Psoas muscle (tissue), 8 donors: ENCODE measurements around the gene LRP1. TPM values are rescaled to one million over a fixed set of nuclear protein-coding genes. Genes with fewer than 3 reads are reported as not detected.
A peak's percentile ranks its signal among the peaks of the same experiment; 100 is the strongest.

Experiments used
- ATAC-seq, 4 donors: fragments of 200-7000 bp; cut with Tn5 transposase; one replicate each; pipeline ENCODE4 v1.9.1; 2020; ENCODE audit warnings: moderate library complexity in 3 of 4, mild to moderate bottlenecking in 2 of 4
- DNase-seq, 2 donors: peaks; one replicate each; pipeline ENCODE4 v3.0.0-alpha.2; 2020
- H3K27ac ChIP-seq: fragments of 200-600 bp; one replicate; pipeline ENCODE4 v1.8.0; 2022
- H3K27me3 ChIP-seq, 3 donors: fragments of 200-600 bp in 1 of 3; one replicate each; pipeline versions ENCODE4 v1.6.1 to v1.8.0; 2013 to 2022; ENCODE audit warnings: low read length in 2 of 3, mild to moderate bottlenecking in 2 of 3, moderate library complexity in 1 of 3; ENCODE audit not compliant: insufficient read depth in 3 of 3
- H3K36me3 ChIP-seq, 2 donors: fragments of 200-600 bp in 1 of 2; one replicate each; pipeline versions ENCODE4 v1.6.1 to v1.8.0; 2013 to 2022; ENCODE audit warnings: low read depth in 1 of 2, mild to moderate bottlenecking in 1 of 2, moderate library complexity in 1 of 2; ENCODE audit not compliant: insufficient read depth in 1 of 2
- H3K4me1 ChIP-seq: fragments of 200-600 bp; one replicate; pipeline ENCODE4 v1.8.0; 2022
- H3K4me3 ChIP-seq: fragments of 200-600 bp; one replicate; pipeline ENCODE4 v1.8.0; 2022; ENCODE audit warnings: mild to moderate bottlenecking
- H3K9me3 ChIP-seq: fragments of 200-600 bp; one replicate; pipeline ENCODE4 v1.8.0; 2022
- WGBS, 3 donors: extraction: QIAGEN DNeasy Blood & Tissue Kit; methylation state at CpG; one replicate each; pipeline versions ENCODE4 v1.1.6 to v1.1.7; 2013; 5-methylcytosine and 5-hydroxymethylcytosine counted together
- intact Hi-C, 2 donors: fragments of 100-400 bp; cut with DNase I; formaldehyde crosslinking; loops; one replicate each; pipeline versions ENCODE4 v1.11.0 to v1.14.2; 2022
- polyA plus RNA-seq, 3 donors: library from polyadenylated mRNA; stranded (reverse); fragments of 200-250 nt; gene quantifications; one replicate each; pipeline ENCODE4 v1.2.3, GENCODE V29; 2013
- total RNA-seq, 4 donors: library from RNA; stranded (reverse); fragmentation: NEBNext Ultra II Directional in 2 of 4; extraction: Animal tissue kit (Norgen Biotek cat#: 25700) in 2 of 4; gene quantifications; one replicate each; pipeline versions ENCODE4 v1.2.1 to v1.2.4, GENCODE V29; 2021 to 2023
- TF ChIP-seq, protein P1 (sequence below): fragments of 200-600 bp; IDR thresholded peaks from one replicate; pipeline ENCODE4 v1.8.0; 2022; ENCODE audit warnings: antibody characterized with exemption
- donor health status: healthy with polysubstance abuse.
- donor health status: DM: no; HTN: no; CAD: no; lungs with moderate emphysema.
- donor health status: Bipolar disorder and iron deficiency.
- donor health status: healthy.
- donor health status: DM: yes; HTN: yes; CAD: no.
- donor health status: DM: no; HTN: no; CAD: no.
- donor health status: DM: no; HTN: no; CAD: no.
- donor health status: DM: yes; HTN: yes; CAD: no.

Gene LRP1
- total and polyA plus RNA-seq, 7 donors, result 10.7 to 50.6 (median 33.1) TPM

DNA sequence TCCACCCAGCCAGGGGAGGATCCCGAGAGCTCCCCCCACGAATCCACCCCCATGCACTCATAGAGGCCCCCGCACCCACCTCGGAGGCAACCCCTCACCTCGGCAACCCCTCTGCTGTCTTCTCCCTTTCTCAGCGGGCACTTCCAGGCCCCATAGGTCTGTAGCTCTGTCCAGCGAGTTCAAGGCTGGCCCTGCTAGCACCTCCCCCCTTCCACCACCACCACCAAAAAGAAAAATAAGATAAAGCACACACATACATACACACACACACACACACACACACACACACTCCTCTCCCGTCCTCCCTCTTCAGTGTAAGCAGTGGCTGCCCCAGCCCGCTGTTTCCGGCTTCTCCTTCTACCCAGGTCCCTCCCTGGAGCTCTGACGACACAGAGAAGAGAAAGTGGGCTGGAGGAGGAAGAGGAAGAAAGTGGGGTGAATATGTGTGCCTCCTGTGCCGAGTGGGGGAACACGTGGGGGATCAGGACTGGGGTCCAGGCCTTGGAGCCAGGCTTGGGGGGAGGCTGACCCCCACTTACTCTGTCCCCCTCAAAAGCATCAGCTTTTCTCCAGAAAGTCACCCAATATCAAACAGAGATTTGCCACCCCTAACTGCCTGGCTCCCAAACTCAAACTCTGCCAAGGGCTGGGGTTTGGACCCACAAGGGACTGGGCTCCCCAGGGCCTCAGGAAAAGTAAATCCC is 17.1 kb upstream of the LRP1 start, which contains the start of gene STAT6:
TSS of gene STAT6 (minus strand) at position 332 of the 704 bp plus-strand sequence. CDS start 3,084 bp downstream, outside the sequence.
- peak within 1 kb of the TSS; percentile 88 for H3K27ac ChIP-seq
- DNase-seq (peak; percentile 72 to 86), ATAC-seq (peak; percentile 43 to 66 (median 48))
- no peaks in the 10 kb centered on the region for H3K9me3 ChIP-seq
- peaks cover 11% of the 10 kb centered on the region for H3K4me1 ChIP-seq
- H3K36me3 ChIP-seq, result peaks cover 0 to 7% of the 10 kb centered on the region in 2 donors
- intact Hi-C loops, result loop anchor here in 1 of 2 donors (5.0 kb wide), 1 partner anchor 104 kb away; the partner anchor contains the start of gene ZBTB39
- H3K4me3 ChIP-seq, result peak within 1 kb of the TSS; percentile 72
- 32 to 54% (median 42%) methylated on average over 11 to 13 of the region's 13 CpGs for WGBS, 3 donors
- TF ChIP-seq, protein P1, sequence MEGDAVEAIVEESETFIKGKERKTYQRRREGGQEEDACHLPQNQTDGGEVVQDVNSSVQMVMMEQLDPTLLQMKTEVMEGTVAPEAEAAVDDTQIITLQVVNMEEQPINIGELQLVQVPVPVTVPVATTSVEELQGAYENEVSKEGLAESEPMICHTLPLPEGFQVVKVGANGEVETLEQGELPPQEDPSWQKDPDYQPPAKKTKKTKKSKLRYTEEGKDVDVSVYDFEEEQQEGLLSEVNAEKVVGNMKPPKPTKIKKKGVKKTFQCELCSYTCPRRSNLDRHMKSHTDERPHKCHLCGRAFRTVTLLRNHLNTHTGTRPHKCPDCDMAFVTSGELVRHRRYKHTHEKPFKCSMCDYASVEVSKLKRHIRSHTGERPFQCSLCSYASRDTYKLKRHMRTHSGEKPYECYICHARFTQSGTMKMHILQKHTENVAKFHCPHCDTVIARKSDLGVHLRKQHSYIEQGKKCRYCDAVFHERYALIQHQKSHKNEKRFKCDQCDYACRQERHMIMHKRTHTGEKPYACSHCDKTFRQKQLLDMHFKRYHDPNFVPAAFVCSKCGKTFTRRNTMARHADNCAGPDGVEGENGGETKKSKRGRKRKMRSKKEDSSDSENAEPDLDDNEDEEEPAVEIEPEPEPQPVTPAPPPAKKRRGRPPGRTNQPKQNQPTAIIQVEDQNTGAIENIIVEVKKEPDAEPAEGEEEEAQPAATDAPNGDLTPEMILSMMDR, result no peak
- H3K27me3 ChIP-seq, result no peaks in the 10 kb centered on the region

- Histone ChIP-seq H3K27me3 (no peaks in the 10 kb centered on the region), H3K4me3 (peak overlapping the region; percentile 72), H3K9me3 (no peaks in the 10 kb centered on the region), H3K4me1 (peaks cover 11% of the 10 kb centered on the region), H3K27ac (peak overlapping the region; percentile 69), H3K36me3 (no peaks in the 10 kb centered on the region)
- intact Hi-C loops, result loop anchor here (1.0 to 5.0 kb wide), 3 partner anchors 42 to 105 kb away; partner anchors contain the start of gene ZBTB39 (in 1 of the 2)
- TF ChIP-seq, protein P1, result peak; percentile 82
- WGBS, 3 donors, result 60 to 67% (median 63%) methylated on average over 9 of the region's 9 CpGs
- ATAC-seq (peak in 3 of 4 donors; percentile 76 to 84 (median 81)), DNase-seq (no peak)
Observed at GRCh38 chr12:57112492-57113294, 15.6 kb upstream of the LRP1 start.

- ATAC-seq (no peak), DNase-seq (no peak)
- no peak overlapping the region for H3K4me3 ChIP-seq
- H3K27me3 ChIP-seq, result no peaks in the 10 kb centered on the region
- intact Hi-C loops, result no loop called here
- H3K9me3 ChIP-seq, result no peaks in the 10 kb centered on the region
- H3K36me3 ChIP-seq, result no peaks in the 10 kb centered on the region
- TF ChIP-seq, protein P1, result no peak
- H3K27ac ChIP-seq, result no peak overlapping the region
- H3K4me1 ChIP-seq, result peaks cover 8% of the 10 kb centered on the region
- 68 to 85% (median 72%) methylated on average over 5 of the region's 5 CpGs for WGBS, 3 donors
Observed at GRCh38 chr12:57116580-57117281, 11.6 kb upstream of the LRP1 start.

DNA sequence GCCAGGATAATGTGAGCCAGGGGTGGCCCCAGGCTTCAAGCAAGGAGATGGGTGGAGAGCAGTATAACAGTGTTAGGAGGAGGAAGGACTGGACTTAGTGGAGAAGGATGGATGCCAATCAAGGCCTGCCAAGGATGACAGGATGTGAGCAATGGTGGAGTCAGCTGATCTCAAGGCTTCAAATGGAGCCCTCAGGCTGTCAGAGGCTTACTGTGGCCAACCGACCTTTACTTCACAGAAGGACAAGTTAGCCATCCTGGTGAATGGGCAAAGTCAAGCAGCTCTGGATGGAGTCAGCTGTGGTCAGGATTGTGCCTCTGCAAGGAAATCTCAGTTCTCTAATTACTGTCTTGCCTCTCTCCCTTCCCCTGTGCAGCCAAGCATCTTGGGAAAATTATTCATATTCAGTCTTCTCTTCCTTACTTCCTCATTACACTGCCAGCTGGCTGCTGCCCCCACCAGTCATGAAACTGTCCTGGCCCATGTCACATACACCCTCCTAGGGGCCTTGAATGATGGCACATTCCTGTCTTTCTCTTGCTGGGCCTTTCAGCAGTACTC is 9.5 kb upstream of the LRP1 start:
- peak; percentile 54 to 60 (median 57) for ATAC-seq
- intact Hi-C loops, result no loop called here

More for the DNA sequence above, 9.5 kb upstream of the LRP1 start:
- Histone ChIP-seq H3K27ac (no peak overlapping the region), H3K4me3 (no peak overlapping the region), H3K36me3 (no peaks in the 10 kb centered on the region), H3K4me1 (no peaks in the 10 kb centered on the region), H3K9me3 (no peaks in the 10 kb centered on the region), H3K27me3 (no peaks in the 10 kb centered on the region)
- TF ChIP-seq, protein P1, result no peak
- WGBS, 3 donors, result 75 to 91% (median 79%) methylated on average over 1 of the region's 1 CpG
- DNase-seq, result no peak
